ENCODE data around the gene FLCN. TPM values are rescaled to one million over a fixed set of nuclear protein-coding genes. Genes with fewer than 3 reads are reported as not detected.
A peak's percentile ranks its signal among the peaks of the same experiment; 100 is the strongest.

FLCN gene
- total RNA-seq, 2 donors from 2014 or later = 34.1 to 44.9 TPM

DNA sequence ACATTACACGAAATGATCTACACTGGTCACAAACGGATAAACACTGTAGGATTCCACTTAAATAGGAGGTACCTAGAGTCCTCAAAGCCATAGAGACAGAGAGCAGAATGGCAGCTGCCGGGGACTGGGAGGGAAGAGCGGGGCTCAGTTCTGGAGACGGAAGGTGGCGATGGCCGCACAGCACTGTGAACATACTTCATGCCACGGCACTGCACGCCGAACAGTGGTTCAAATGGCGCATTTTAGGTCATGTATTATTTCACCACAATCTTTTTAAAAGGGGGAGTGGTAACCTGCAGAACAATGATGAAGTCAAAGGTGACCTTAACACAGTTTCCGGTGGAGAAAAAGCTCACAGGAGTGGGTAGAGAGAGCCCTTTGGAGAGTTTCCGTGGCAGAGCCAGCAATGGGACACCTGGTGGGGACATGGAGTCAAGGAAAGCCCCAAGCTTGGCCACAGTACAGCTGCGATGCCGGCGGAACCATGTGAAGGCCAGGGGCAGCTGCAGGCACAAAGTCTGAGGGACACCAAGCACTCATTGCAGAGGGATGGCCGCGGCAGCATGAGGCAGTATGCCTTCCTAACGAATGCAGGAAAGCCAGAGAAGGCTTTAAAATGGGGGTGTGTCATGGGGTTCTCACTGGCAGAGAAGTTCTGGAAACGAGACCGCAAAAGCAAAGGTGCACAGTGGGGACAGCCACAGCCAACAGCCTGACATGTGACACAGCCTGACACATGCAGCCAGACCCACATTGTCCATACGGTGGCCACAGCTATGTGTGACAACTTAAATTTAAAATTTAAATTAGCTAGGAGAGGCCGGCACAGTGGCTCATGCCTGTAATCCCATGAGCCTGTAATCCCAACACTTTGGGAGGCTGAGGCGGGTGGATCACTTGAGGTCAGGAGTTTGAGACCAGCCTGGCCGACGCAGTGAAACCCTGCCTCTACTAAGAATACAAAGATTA, 7.3 kb downstream of the FLCN start:
- DNase-seq (no peak), ATAC-seq (no peak)
- no peaks in the 10 kb centered on the region for H3K27me3 Mint-ChIP-seq
- H3K4me3 Mint-ChIP-seq = no peak overlapping the region
- no peaks in the 10 kb centered on the region for H3K9me3 ChIP-seq (ENCODE audit: control insufficient read depth, low read length, poor library complexity, severe bottlenecking)
- peaks cover 9% of the 10 kb centered on the region for H3K4me1 Mint-ChIP-seq
- H3K36me3 Mint-ChIP-seq (ENCODE audit: low read depth) = no peaks in the 10 kb centered on the region
- H3K27ac Mint-ChIP-seq = peak overlapping the region; percentile 45

DNA sequence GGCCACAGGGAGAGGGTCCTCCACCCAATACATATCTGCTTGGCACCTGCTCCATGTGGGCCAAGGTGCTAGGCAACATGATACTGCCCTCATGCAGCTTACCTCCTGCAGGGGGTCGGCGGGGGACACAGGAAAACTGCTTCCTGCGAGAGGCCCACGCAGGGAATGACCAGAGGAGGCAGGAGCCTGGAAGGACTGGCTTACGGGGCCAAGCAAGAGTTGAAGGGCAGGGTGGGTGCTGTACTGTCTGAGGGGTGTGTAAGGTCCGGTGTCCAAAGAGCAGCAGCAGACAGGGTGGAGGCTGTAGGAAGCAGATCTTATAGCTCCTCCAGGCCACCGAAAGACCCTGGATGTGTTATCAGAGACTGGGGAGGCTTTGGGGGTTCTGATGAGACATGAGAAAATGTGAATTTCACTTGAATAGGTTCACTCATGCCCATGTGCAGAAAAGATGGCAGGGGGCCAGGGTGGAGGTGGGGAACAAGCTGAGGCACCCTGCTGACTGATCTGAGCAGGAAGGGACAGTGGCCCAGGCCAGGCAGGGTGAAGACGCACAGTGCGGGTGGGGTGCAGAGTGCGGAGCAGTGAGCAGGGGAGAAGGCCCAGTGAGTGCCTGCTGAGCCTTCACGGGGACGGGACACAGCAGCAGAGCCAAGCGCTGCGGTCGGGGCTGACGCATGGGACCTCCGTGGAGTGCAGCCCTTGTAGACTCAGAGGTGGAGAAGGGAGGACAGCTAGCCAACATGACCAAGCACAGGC, 8.3 kb downstream of the FLCN start:
- DNase-seq (no peak), ATAC-seq (no peak)
- no peaks in the 10 kb centered on the region for H3K27me3 Mint-ChIP-seq
- H3K4me1 Mint-ChIP-seq = peaks cover 9% of the 10 kb centered on the region
- H3K27ac Mint-ChIP-seq = peak overlapping the region; percentile 45
- no peak overlapping the region for H3K4me3 Mint-ChIP-seq
- H3K36me3 Mint-ChIP-seq (ENCODE audit: low read depth) = no peaks in the 10 kb centered on the region
- no peaks in the 10 kb centered on the region for H3K9me3 ChIP-seq (ENCODE audit: control insufficient read depth, low read length, poor library complexity, severe bottlenecking)

DNA sequence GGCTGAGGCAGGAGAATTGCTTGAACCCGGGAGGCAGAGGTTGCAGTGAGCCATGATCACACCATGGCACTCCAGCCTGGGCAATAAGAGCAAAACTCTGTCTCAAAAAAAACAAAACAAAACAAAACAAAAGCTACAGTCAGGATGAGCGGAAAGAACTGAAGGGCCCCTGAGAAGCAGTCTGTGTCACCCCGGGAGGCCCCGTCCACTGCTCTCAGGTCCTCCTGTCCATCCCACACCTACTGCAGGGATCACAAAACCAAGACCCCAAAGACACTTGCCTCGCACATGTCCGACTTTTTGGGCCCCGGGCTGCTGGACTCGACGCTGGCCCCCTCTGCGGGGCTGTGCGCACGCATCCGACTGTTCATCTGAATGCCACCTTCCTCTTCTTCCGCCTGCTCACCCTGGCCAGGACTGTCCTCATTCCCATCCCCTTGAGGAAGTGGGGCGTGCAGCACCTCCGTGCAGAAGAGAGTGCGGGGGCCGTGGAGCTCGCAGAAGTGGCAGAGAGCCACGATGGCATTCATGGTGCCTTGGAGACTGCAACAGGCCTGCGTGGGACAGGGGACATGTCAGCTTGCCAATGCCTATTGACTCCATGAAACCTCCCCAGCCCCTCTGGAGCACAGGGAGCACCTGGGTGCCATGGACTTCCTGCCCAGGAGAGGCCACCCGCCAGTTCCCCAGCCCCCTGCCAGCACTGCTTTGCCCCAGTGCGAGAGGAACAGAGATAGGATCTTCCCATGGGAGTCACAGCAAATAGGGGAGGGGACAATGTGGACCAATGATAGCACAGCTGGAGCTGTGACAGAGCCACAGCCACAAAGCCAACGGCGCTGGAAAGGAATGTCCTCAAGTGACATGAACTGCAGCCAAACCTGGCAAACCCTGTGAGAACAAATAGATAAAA, 9.1 kb downstream of the FLCN start:
- Mint-ChIP-seq H3K27me3 (no peaks in the 10 kb centered on the region), H3K27ac (no peak overlapping the region), H3K4me3 (no peak overlapping the region), H3K36me3 (ENCODE audit: low read depth) (no peaks in the 10 kb centered on the region), H3K4me1 (peaks cover 11% of the 10 kb centered on the region)
- ATAC-seq = no peak
- no peak for DNase-seq
- no peaks in the 10 kb centered on the region for H3K9me3 ChIP-seq (ENCODE audit: control insufficient read depth, low read length, poor library complexity, severe bottlenecking)

DNA sequence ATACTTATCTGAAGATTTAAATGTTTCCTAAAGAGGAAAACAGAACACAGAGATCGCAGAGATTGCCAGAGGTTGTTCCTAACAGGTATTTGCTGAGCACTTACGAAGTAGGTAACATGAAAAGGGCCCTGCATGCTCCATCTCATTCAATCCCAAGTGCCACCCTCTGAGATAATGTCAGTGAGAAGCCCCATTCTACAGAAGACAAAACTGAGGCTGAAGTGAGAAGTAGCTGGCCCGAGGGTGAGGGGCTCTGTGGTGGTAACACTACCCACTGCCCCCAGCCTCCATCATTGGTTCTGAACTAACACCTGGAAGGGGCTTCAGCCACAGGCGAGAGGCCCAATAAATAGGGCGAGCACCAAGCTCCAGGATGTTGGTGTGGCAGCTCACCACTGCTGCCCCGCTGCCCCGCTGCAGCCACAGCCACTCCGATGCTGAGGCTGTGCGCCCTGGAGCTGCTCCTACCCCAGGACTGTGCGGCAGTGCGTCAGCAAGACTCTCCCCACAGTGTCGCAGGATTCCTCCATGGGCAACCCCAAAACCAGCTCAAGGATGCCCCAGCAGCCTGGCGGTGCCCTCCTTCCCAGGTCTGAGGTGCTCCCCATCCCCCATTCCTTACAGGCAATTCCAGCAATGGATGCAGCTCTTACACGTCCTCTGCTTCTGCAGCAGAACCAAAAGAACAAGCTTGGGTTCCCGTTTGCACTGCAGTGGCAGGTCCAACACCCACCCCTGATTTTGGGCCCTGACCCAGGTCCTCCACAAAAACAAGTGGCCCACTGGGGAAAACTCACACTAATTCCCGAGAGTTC, 10.3 kb downstream of the FLCN start:
- Mint-ChIP-seq H3K36me3 (ENCODE audit: low read depth) (no peaks in the 10 kb centered on the region), H3K27ac (no peak overlapping the region), H3K27me3 (no peaks in the 10 kb centered on the region), H3K4me3 (no peak overlapping the region), H3K4me1 (peaks cover 9% of the 10 kb centered on the region)
- ATAC-seq (no peak), DNase-seq (no peak)
- no peaks in the 10 kb centered on the region for H3K9me3 ChIP-seq (ENCODE audit: control insufficient read depth, low read length, poor library complexity, severe bottlenecking)

DNA sequence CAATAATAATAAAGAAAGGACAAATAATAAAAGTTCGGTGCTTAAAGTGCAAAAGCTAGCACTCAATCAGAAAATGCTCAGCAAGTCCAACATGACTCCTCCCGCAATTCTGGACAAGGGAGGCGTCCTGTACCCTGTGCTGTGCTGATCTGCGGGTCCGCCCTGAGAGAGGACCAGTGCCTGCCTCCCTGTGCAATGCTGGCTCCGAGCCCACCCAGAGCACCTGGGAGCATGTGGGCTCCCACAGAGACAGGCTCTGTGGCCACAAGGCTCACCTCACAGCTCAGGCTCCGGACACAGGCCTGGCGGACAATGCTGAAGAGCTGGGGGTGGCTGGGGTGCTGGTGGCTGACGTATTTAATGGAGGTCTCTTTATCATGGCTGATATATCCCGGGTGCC, 11.1 kb downstream of the FLCN start:
- Mint-ChIP-seq H3K4me1 (peaks cover 9% of the 10 kb centered on the region), H3K27me3 (no peaks in the 10 kb centered on the region), H3K36me3 (ENCODE audit: low read depth) (no peaks in the 10 kb centered on the region), H3K27ac (no peak overlapping the region), H3K4me3 (no peak overlapping the region)
- DNase-seq (no peak), ATAC-seq (no peak)
- H3K9me3 ChIP-seq (ENCODE audit: control insufficient read depth, low read length, poor library complexity, severe bottlenecking) = no peaks in the 10 kb centered on the region

DNA sequence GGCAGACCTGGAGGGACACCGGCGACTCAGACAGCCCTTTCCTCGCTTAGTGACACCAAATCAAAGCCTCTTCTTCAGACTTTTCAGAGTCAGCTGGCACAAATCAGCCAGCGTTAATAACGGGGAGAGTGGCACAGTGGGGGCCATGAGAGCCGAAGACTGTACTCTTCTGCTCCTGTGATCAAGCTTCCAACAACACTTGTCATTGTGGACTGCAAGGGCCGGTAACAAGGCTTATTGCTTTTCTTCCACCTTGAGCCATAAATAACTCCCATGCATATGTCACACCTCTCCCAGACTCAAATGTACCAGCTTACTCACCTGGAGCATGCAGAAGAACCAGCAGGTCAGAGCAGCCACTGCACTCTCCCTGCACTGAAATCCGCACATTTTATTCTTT, 12.8 kb downstream of the FLCN start:
- Mint-ChIP-seq H3K4me1 (peaks cover 9% of the 10 kb centered on the region), H3K27ac (no peak overlapping the region), H3K27me3 (no peaks in the 10 kb centered on the region), H3K4me3 (no peak overlapping the region), H3K36me3 (ENCODE audit: low read depth) (no peaks in the 10 kb centered on the region)
- ATAC-seq (no peak), DNase-seq (no peak)
- H3K9me3 ChIP-seq (ENCODE audit: control insufficient read depth, low read length, poor library complexity, severe bottlenecking) = no peaks in the 10 kb centered on the region

DNA sequence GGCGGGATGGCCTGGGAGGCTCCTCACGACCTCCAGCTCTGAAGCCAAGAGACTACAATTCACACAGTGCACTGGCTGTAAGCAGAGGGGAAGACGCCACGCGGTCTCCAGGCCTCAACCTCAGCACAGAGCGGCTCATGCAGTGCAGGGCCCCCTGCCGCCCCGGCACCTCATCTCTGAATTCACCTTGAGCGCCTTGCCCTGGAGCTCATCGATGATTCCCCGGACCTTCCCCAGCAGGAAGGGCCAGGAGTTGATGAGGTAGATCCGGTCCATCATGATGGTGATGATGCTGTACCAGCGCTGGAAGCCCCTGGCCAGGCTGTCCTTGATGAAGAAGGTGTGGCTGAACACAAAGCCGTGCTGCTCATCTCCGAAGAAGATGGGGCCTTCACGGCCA, 13.2 kb downstream of the FLCN start:
- DNase-seq = no peak
- no peak for ATAC-seq
- no peaks in the 10 kb centered on the region for H3K36me3 Mint-ChIP-seq (ENCODE audit: low read depth)
- H3K4me3 Mint-ChIP-seq = no peak overlapping the region
- H3K4me1 Mint-ChIP-seq = peaks cover 7% of the 10 kb centered on the region
- no peaks in the 10 kb centered on the region for H3K9me3 ChIP-seq (ENCODE audit: control insufficient read depth, low read length, poor library complexity, severe bottlenecking)
- H3K27me3 Mint-ChIP-seq = no peaks in the 10 kb centered on the region
- H3K27ac Mint-ChIP-seq = no peak overlapping the region

DNA sequence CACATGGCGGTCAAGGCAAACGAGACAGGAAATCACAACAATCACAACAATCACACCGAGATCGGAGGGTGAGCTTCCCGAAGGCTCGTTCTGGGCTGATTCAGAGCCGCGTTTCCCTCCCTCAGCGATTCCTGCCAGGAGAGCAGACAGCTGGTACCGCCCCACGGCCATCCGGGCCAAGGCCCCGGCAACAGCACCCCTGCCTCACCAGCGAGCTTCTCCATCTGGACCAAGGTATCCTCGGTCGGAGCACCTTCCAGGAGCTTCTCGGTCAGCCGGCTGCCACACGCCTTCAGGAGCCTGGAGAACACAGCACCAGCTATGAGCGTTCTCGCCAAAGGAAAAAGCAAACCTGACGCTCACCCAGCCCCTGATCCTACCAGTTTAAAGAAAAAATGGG, 15.6 kb downstream of the FLCN start:
- no peak overlapping the region for H3K27ac Mint-ChIP-seq
- H3K36me3 Mint-ChIP-seq (ENCODE audit: low read depth) = peaks cover 5% of the 10 kb centered on the region
- H3K9me3 ChIP-seq (ENCODE audit: control insufficient read depth, low read length, poor library complexity, severe bottlenecking) = no peaks in the 10 kb centered on the region
- no peak for ATAC-seq
- H3K4me3 Mint-ChIP-seq = no peak overlapping the region
- H3K4me1 Mint-ChIP-seq = peaks cover 9% of the 10 kb centered on the region
- no peak for DNase-seq
- H3K27me3 Mint-ChIP-seq = no peaks in the 10 kb centered on the region

DNA sequence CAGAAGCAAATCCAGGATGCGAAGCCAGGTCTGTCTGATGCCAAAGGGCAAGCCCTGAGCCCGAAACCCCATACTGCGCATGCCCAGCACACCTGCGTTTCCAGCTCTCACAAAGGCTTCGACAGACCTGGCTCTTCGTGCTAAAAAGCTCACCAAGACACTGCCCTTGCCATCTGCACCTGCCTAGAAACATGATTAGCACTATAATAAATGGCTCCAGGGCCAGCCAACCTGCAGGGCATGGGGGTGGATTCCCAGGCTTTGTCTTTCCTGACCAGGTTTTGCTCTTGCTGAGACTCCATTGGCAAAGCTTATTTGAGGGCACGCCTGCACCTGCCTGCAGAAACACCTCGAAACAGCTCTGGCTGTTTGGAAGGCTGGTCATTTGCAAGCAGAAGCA, 16.4 kb downstream of the FLCN start:
- peaks cover 5% of the 10 kb centered on the region for H3K36me3 Mint-ChIP-seq (ENCODE audit: low read depth)
- no peak overlapping the region for H3K27ac Mint-ChIP-seq
- H3K4me1 Mint-ChIP-seq = peaks cover 8% of the 10 kb centered on the region
- no peaks in the 10 kb centered on the region for H3K9me3 ChIP-seq (ENCODE audit: control insufficient read depth, low read length, poor library complexity, severe bottlenecking)
- DNase-seq (no peak), ATAC-seq (no peak)
- H3K27me3 Mint-ChIP-seq = no peaks in the 10 kb centered on the region
- no peak overlapping the region for H3K4me3 Mint-ChIP-seq

DNA sequence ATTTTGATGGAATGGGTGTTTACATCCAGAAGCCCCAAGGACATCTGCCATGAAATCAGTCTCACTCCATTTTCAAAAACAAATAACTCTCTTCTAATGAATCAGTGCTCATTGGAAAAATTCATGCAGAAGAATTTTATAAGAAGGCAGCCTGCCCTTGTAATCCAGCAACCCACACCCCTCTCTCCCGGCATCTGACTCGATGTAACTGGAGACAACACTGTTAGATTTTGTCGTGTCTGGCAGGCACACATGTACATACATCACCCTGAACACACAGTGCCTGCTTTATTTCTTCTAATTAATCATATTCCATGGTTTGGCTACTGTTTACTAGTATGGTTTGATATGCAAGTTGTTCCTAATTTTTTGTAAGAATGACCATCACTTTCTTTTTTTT, 19.0 kb downstream of the FLCN start:
- no peak for ATAC-seq

DNA sequence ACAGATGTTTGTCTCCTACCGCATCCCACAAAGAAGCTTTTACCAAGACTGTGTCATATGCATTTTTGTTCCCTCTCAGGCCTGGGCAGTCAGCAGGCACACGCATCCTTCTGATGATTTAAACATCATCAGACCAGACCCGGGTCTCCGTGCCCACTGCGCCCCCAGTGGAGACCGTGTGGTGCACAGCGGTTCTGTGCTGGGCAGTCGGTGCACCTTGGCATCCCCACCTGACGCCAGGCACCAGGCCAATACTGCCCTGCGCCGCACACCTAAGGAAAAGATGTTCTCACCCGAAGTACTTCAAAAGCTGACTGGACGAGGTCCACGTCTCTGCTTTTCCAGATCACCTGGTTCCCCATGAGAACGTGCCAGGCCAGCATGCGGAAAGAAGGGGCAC, 20.2 kb downstream of the FLCN start:
- H3K9me3 ChIP-seq (ENCODE audit: control insufficient read depth, low read length, poor library complexity, severe bottlenecking) = no peaks in the 10 kb centered on the region
- no peaks in the 10 kb centered on the region for H3K27me3 Mint-ChIP-seq
- peaks cover 3% of the 10 kb centered on the region for H3K4me1 Mint-ChIP-seq
- no peak for DNase-seq
- no peak overlapping the region for H3K4me3 Mint-ChIP-seq
- no peak for ATAC-seq
- peak overlapping the region; percentile 51 for H3K27ac Mint-ChIP-seq
- peaks cover 5% of the 10 kb centered on the region for H3K36me3 Mint-ChIP-seq (ENCODE audit: low read depth)

More for the DNA sequence above, 19.0 kb downstream of the FLCN start:
- H3K4me3 Mint-ChIP-seq = no peak overlapping the region
- H3K27me3 Mint-ChIP-seq = no peaks in the 10 kb centered on the region
- H3K27ac Mint-ChIP-seq = peak overlapping the region; percentile 51
- no peak for DNase-seq
- H3K4me1 Mint-ChIP-seq = peaks cover 3% of the 10 kb centered on the region
- H3K36me3 Mint-ChIP-seq (ENCODE audit: low read depth) = peaks cover 5% of the 10 kb centered on the region
- no peaks in the 10 kb centered on the region for H3K9me3 ChIP-seq (ENCODE audit: control insufficient read depth, low read length, poor library complexity, severe bottlenecking)

DNA sequence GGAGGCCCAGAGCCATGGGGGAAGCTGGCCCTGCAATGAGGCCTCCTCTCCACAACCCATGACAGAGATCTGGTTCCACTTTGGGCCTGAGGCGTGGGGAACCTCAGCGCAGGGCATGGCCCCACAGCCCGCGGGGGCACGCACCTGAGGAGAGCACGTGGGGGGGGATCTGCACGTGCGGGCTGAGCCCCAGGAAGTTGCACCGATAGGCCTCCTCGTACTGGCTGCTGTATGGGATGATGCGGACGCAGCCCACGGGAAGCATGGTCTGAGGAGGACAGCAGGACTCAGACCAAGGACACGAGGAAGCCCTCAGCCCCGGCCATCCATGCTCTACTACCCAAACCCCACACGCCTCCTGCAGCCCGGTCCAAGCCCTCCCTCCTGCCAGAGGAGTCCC, 20.7 kb downstream of the FLCN start:
- Mint-ChIP-seq H3K36me3 (ENCODE audit: low read depth) (peaks cover 5% of the 10 kb centered on the region), H3K4me3 (no peak overlapping the region), H3K27ac (no peak overlapping the region), H3K27me3 (no peaks in the 10 kb centered on the region), H3K4me1 (peaks cover 3% of the 10 kb centered on the region)
- H3K9me3 ChIP-seq (ENCODE audit: control insufficient read depth, low read length, poor library complexity, severe bottlenecking) = no peaks in the 10 kb centered on the region
- DNase-seq (no peak), ATAC-seq (no peak)

Data from T-helper 17 cell (primary cell).